Stimulated activated CD8-positive, alpha-beta memory T cell treated with anti-CD3 and anti-CD28 coated beads, Interleukin-12 subunit alpha, Interleukin-12 subunit beta, amount 100 ng/mL, for 4 hours (primary cell): ENCODE data around the gene RASSF10.
"Not testable (repeated sequence)": the region's sequence is repeated elsewhere in the genome, so short reads cannot be mapped to it uniquely, and the experiment has no call there.

ENCODE experiments used
- DNase-seq: peaks from one replicate; pipeline ENCODE4 v3.0.0-alpha.2; 2020; ENCODE audit warnings: low read depth

Gene RASSF10

GRCh38 chr11:13026722-13027121 is 17.6 kb downstream of the RASSF10 start:
- no peak for DNase-seq

- no peak for DNase-seq
These were observed 19.2 kb downstream of the RASSF10 start for GRCh38 chr11:13028322-13028721.

GRCh38 chr11:13029872-13030271 is 20.8 kb downstream of the RASSF10 start:
- no peak for DNase-seq

- no peak for DNase-seq
These were observed 21.7 kb downstream of the RASSF10 start for GRCh38 chr11:13030857-13031256.

- no peak for DNase-seq
These were observed 22.2 kb downstream of the RASSF10 start for GRCh38 chr11:13031349-13031748.

GRCh38 chr11:13033760-13034533 is 24.8 kb downstream of the RASSF10 start:
- DNase-seq: no peak

GRCh38 chr11:13035711-13036110 is 26.6 kb downstream of the RASSF10 start:
- no peak for DNase-seq

- DNase-seq: no peak
These were observed 27.1 kb downstream of the RASSF10 start for GRCh38 chr11:13036235-13036634.

- DNase-seq: no peak
These were observed 29.2 kb downstream of the RASSF10 start for GRCh38 chr11:13038366-13038765.

GRCh38 chr11:13039126-13039525 is 30.0 kb downstream of the RASSF10 start:
- no peak for DNase-seq

- no peak for DNase-seq
These were observed 31.9 kb downstream of the RASSF10 start for GRCh38 chr11:13040969-13041561.

GRCh38 chr11:13042873-13043342 is 33.8 kb downstream of the RASSF10 start:
- no peak for DNase-seq

GRCh38 chr11:13043912-13044628 is 35.0 kb downstream of the RASSF10 start:
- DNase-seq: no peak

GRCh38 chr11:13045089-13045488 is 36.0 kb downstream of the RASSF10 start:
- DNase-seq: not testable (repeated sequence)

- no peak for DNase-seq
These were observed 36.6 kb downstream of the RASSF10 start for GRCh38 chr11:13045734-13046133.

- DNase-seq: no peak
These were observed 37.8 kb downstream of the RASSF10 start for GRCh38 chr11:13046637-13047570.

GRCh38 chr11:13047884-13048283 is 38.8 kb downstream of the RASSF10 start:
- no peak for DNase-seq

- no peak for DNase-seq
These were observed 42.1 kb downstream of the RASSF10 start for GRCh38 chr11:13051257-13051656.

- DNase-seq: no peak
These were observed 43.0 kb downstream of the RASSF10 start for GRCh38 chr11:13052130-13052571.

GRCh38 chr11:13053255-13053917 is 44.3 kb downstream of the RASSF10 start:
- DNase-seq: no peak

GRCh38 chr11:13054278-13054677 is 45.2 kb downstream of the RASSF10 start:
- DNase-seq: no peak
